ENCODE measurements around the gene MAP7. TPM values are rescaled to one million over a fixed set of nuclear protein-coding genes. Genes with fewer than 3 reads are reported as not detected.

Gene MAP7
- total RNA-seq, 1 donor = 1.4 TPM

DNA sequence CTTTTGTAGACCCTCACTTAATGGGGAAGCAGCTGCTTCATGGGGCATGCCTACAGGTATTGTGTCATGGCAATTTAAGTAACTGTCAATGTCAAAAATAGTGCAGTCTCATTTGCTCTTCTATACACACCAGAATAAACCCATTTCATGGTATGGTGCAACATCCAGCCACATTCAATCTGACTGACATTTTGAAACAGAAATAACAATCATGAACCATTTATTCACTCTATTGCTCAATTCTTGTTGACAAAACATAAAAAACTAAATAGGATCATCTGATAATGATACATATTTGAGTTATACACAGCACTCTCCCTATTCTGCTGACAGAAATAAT lies 122.9 kb downstream of the MAP7 start:
- H3K4me3 ChIP-seq (ENCODE audit: insufficient read depth, low read length) = no peak overlapping the region
- H3K27ac ChIP-seq (ENCODE audit: low read depth, low read length) = no peak overlapping the region
- H3K27me3 ChIP-seq (ENCODE audit: insufficient read depth, low read length) = peaks cover 6% of the 10 kb centered on the region
- no peaks in the 10 kb centered on the region for H4K20me1 ChIP-seq (ENCODE audit: insufficient read depth, low read length)
- H3K4me2 ChIP-seq (ENCODE audit: insufficient read depth, low read length) = no peak overlapping the region
- H3K79me2 ChIP-seq (ENCODE audit: insufficient read depth, low read length) = no peaks in the 10 kb centered on the region
- no peak overlapping the region for H2AFZ ChIP-seq (ENCODE audit: low read length)
- H3K4me1 ChIP-seq (ENCODE audit: insufficient read depth, low read length) = no peaks in the 10 kb centered on the region
- DNase-seq (ENCODE audit: insufficient read length, low spot score, missing footprints) = no peak
- H3K9me3 ChIP-seq (ENCODE audit: low read depth, low read length) = no peaks in the 10 kb centered on the region
- H3K36me3 ChIP-seq (ENCODE audit: insufficient read depth, low read length) = no peaks in the 10 kb centered on the region
- TF ChIP-seq, protein P1, sequence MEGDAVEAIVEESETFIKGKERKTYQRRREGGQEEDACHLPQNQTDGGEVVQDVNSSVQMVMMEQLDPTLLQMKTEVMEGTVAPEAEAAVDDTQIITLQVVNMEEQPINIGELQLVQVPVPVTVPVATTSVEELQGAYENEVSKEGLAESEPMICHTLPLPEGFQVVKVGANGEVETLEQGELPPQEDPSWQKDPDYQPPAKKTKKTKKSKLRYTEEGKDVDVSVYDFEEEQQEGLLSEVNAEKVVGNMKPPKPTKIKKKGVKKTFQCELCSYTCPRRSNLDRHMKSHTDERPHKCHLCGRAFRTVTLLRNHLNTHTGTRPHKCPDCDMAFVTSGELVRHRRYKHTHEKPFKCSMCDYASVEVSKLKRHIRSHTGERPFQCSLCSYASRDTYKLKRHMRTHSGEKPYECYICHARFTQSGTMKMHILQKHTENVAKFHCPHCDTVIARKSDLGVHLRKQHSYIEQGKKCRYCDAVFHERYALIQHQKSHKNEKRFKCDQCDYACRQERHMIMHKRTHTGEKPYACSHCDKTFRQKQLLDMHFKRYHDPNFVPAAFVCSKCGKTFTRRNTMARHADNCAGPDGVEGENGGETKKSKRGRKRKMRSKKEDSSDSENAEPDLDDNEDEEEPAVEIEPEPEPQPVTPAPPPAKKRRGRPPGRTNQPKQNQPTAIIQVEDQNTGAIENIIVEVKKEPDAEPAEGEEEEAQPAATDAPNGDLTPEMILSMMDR (IDR thresholded peaks at IDR 0.05; ENCODE audit: extremely low read depth, low read depth, low read length) = no peak

DNA sequence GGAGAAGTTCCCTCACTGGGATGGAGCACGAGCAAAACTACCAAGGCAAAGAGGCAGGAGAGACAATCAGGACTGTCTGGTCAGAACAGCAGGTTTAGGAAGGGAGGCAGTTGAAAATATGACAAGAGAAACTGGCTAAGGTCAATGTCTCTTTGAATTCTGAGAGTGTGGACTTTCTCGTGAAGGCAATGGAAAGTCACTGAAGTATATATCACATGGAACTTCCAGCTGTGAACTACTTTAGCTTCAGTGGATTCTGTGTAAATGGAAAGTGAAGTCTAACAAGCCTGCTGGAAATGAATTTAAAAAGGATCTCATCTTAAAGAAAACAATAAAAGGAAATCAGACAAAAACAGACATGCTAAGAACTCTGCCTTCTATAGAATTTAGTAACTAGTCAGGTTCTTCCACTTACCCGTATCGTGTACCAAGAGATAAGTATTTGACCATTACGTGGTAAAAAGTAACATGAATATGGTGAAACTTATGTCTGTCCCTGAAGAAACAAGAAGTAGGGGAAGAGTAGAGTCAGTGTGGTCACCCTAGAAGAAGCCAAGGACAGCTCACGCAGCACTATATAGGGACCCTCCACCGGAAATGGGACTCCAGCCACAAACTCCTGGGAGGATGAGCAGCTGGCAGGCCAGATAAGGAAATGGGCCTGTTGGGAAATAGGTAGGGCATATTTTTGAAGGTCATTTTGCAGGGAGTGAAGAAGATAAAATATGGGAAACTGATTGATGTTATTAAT lies 123.4 kb downstream of the MAP7 start:
- DNase-seq (ENCODE audit: insufficient read length, low spot score, missing footprints) = no peak
- H3K9me3 ChIP-seq (ENCODE audit: low read depth, low read length) = no peaks in the 10 kb centered on the region
- TF ChIP-seq, protein P1 (IDR thresholded peaks at IDR 0.05; ENCODE audit: extremely low read depth, low read depth, low read length) = no peak
- H3K36me3 ChIP-seq (ENCODE audit: insufficient read depth, low read length) = no peaks in the 10 kb centered on the region
- H3K79me2 ChIP-seq (ENCODE audit: insufficient read depth, low read length) = no peaks in the 10 kb centered on the region
- H3K4me1 ChIP-seq (ENCODE audit: insufficient read depth, low read length) = no peaks in the 10 kb centered on the region
- peaks cover 6% of the 10 kb centered on the region for H3K27me3 ChIP-seq (ENCODE audit: insufficient read depth, low read length)
- H3K4me2 ChIP-seq (ENCODE audit: insufficient read depth, low read length) = no peak overlapping the region
- no peaks in the 10 kb centered on the region for H4K20me1 ChIP-seq (ENCODE audit: insufficient read depth, low read length)
- H3K27ac ChIP-seq (ENCODE audit: low read depth, low read length) = no peak overlapping the region
- H3K4me3 ChIP-seq (ENCODE audit: insufficient read depth, low read length) = no peak overlapping the region
- no peak overlapping the region for H2AFZ ChIP-seq (ENCODE audit: low read length)

DNA sequence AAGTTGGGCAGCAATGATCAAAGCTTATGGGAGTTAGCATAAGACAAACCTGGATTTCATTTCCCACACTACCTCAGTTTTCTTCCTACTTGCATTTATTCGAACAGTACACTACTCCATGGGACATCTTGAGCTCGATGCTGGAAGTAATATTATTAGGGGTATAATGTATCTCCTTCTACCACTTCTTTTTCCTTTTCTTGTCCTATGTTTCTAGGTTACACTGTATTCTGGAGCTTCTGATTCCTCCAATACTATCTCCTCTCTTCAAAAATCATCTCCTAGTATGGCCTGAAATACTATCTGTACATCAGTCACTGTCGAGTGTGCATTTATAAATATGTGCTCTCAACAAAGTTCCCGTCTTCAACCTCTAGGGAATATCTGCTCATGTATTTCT lies 124.4 kb downstream of the MAP7 start:
- H3K27ac ChIP-seq (ENCODE audit: low read depth, low read length) = no peak overlapping the region
- H3K4me2 ChIP-seq (ENCODE audit: insufficient read depth, low read length) = no peak overlapping the region
- H3K4me3 ChIP-seq (ENCODE audit: insufficient read depth, low read length) = no peak overlapping the region
- no peak for DNase-seq (ENCODE audit: insufficient read length, low spot score, missing footprints)
- H3K79me2 ChIP-seq (ENCODE audit: insufficient read depth, low read length) = no peaks in the 10 kb centered on the region
- H3K27me3 ChIP-seq (ENCODE audit: insufficient read depth, low read length) = peaks cover 6% of the 10 kb centered on the region
- no peaks in the 10 kb centered on the region for H4K20me1 ChIP-seq (ENCODE audit: insufficient read depth, low read length)
- no peak overlapping the region for H2AFZ ChIP-seq (ENCODE audit: low read length)
- H3K4me1 ChIP-seq (ENCODE audit: insufficient read depth, low read length) = no peaks in the 10 kb centered on the region
- TF ChIP-seq, protein P1 (IDR thresholded peaks at IDR 0.05; ENCODE audit: extremely low read depth, low read depth, low read length) = no peak
- no peaks in the 10 kb centered on the region for H3K36me3 ChIP-seq (ENCODE audit: insufficient read depth, low read length)
- H3K9me3 ChIP-seq (ENCODE audit: low read depth, low read length) = no peaks in the 10 kb centered on the region

DNA sequence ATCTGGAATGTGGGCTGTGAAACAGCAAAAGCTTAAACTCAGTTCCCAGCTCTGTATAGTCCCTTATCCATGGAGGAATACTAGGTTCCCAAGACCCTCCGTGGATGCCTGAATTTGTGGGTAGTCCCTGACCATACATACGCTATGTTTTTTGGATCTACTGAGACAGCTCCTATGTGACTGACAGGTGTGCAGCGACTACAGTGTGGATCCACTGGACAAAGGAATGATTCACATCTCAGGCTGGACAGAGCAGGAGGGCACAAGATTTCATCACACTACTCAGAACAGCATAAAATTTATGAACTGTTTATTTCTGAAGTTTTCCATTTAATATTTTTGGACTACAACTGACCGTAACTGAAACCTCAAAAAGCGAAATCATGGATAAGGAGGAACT lies 125.3 kb downstream of the MAP7 start:
- Histone ChIP-seq H3K4me1 (ENCODE audit: insufficient read depth, low read length) (no peaks in the 10 kb centered on the region), H4K20me1 (ENCODE audit: insufficient read depth, low read length) (no peaks in the 10 kb centered on the region), H3K4me3 (ENCODE audit: insufficient read depth, low read length) (no peak overlapping the region), H3K27me3 (ENCODE audit: insufficient read depth, low read length) (peaks cover 6% of the 10 kb centered on the region), H3K79me2 (ENCODE audit: insufficient read depth, low read length) (no peaks in the 10 kb centered on the region), H3K27ac (ENCODE audit: low read depth, low read length) (no peak overlapping the region), H3K4me2 (ENCODE audit: insufficient read depth, low read length) (no peak overlapping the region), H3K9me3 (ENCODE audit: low read depth, low read length) (no peaks in the 10 kb centered on the region), H3K36me3 (ENCODE audit: insufficient read depth, low read length) (no peaks in the 10 kb centered on the region), H2AFZ (ENCODE audit: low read length) (no peak overlapping the region)
- DNase-seq (ENCODE audit: insufficient read length, low spot score, missing footprints) = no peak
- TF ChIP-seq, protein P1 (IDR thresholded peaks at IDR 0.05; ENCODE audit: extremely low read depth, low read depth, low read length) = no peak

Measured in osteoblast (primary cell).